ENCODE results near the gene SPATA6L. TPM values are rescaled to one million over a fixed set of nuclear protein-coding genes. Genes with fewer than 3 reads are reported as not detected.

Gene SPATA6L
- total and polyA plus RNA-seq, 2 experiments from 2014 or later = 1.7 to 1.9 TPM

DNA sequence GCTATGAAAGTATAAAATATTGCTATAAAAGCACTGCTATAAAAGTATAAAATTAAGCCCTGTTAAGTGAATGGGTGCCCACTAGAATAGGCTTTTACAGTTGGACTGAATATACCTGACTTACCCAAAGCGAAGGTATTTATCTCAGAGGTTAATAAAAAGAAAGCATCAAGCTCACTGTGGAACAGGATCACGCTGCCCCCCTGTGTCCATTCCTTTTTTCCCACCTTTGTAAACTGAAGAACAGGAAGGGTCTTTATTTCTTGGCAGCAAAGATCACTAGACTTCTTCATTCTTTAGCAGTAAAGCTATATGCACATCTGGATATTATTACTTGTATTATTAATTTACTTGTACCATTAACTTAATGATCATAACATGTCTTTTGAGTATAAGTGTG lies 26.3 kb downstream of the SPATA6L start:
- TF ChIP-seq EZH2phosphoT487 (IDR thresholded peaks at IDR 0.05; ENCODE audit: unreplicated experiment) (no peak), CREB1 (CRISPR knock-in tag; IDR thresholded peaks at IDR 0.05; ENCODE audit: low read depth) (no peak), STAT1 (IDR thresholded peaks at IDR 0.05; ENCODE audit: unreplicated experiment) (no peak)
- TF ChIP-seq, protein P1, sequence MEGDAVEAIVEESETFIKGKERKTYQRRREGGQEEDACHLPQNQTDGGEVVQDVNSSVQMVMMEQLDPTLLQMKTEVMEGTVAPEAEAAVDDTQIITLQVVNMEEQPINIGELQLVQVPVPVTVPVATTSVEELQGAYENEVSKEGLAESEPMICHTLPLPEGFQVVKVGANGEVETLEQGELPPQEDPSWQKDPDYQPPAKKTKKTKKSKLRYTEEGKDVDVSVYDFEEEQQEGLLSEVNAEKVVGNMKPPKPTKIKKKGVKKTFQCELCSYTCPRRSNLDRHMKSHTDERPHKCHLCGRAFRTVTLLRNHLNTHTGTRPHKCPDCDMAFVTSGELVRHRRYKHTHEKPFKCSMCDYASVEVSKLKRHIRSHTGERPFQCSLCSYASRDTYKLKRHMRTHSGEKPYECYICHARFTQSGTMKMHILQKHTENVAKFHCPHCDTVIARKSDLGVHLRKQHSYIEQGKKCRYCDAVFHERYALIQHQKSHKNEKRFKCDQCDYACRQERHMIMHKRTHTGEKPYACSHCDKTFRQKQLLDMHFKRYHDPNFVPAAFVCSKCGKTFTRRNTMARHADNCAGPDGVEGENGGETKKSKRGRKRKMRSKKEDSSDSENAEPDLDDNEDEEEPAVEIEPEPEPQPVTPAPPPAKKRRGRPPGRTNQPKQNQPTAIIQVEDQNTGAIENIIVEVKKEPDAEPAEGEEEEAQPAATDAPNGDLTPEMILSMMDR (conservative IDR thresholded peaks at IDR 0.05; ENCODE audit: low read depth in 2 of 2) = peak; percentile 77 to 80
- TF ChIP-seq, protein P2, sequence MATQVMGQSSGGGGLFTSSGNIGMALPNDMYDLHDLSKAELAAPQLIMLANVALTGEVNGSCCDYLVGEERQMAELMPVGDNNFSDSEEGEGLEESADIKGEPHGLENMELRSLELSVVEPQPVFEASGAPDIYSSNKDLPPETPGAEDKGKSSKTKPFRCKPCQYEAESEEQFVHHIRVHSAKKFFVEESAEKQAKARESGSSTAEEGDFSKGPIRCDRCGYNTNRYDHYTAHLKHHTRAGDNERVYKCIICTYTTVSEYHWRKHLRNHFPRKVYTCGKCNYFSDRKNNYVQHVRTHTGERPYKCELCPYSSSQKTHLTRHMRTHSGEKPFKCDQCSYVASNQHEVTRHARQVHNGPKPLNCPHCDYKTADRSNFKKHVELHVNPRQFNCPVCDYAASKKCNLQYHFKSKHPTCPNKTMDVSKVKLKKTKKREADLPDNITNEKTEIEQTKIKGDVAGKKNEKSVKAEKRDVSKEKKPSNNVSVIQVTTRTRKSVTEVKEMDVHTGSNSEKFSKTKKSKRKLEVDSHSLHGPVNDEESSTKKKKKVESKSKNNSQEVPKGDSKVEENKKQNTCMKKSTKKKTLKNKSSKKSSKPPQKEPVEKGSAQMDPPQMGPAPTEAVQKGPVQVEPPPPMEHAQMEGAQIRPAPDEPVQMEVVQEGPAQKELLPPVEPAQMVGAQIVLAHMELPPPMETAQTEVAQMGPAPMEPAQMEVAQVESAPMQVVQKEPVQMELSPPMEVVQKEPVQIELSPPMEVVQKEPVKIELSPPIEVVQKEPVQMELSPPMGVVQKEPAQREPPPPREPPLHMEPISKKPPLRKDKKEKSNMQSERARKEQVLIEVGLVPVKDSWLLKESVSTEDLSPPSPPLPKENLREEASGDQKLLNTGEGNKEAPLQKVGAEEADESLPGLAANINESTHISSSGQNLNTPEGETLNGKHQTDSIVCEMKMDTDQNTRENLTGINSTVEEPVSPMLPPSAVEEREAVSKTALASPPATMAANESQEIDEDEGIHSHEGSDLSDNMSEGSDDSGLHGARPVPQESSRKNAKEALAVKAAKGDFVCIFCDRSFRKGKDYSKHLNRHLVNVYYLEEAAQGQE (IDR thresholded peaks at IDR 0.05; ENCODE audit: unreplicated experiment) = no peak
- TF ChIP-seq, protein P3, sequence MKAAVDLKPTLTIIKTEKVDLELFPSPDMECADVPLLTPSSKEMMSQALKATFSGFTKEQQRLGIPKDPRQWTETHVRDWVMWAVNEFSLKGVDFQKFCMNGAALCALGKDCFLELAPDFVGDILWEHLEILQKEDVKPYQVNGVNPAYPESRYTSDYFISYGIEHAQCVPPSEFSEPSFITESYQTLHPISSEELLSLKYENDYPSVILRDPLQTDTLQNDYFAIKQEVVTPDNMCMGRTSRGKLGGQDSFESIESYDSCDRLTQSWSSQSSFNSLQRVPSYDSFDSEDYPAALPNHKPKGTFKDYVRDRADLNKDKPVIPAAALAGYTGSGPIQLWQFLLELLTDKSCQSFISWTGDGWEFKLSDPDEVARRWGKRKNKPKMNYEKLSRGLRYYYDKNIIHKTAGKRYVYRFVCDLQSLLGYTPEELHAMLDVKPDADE (IDR thresholded peaks at IDR 0.05) = no peak

DNA sequence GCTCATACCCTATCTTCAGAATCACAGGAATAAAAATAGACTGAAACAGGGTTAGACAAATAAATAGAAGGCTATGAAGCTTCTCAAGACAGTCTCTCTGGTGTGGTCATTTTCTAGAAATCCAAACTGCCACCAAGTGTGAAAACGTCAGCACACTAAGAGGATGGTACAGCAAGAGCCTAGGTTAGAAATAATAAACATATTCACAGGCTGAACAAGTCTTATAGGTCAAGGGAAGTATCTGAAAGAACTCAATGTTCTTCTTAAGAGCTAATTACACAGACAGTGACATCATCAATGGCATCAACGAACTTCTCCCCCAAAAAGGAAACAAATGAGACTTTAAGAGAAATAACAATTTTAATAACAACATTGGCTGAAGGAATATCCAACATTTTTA lies 26.9 kb downstream of the SPATA6L start:
- H3K4me3 Mint-ChIP-seq = no peak overlapping the region
- no peaks in the 10 kb centered on the region for H3K9me2 ChIP-seq (ENCODE audit: insufficient read depth)
- no peak for DNase-seq (ENCODE audit: low spot score)
- H3K36me3 ChIP-seq (ENCODE audit: insufficient read depth) = no peaks in the 10 kb centered on the region
- H3K36me3 Mint-ChIP-seq (ENCODE audit: low read depth) = no peaks in the 10 kb centered on the region
- no peak overlapping the region for H3K27ac ChIP-seq (ENCODE audit: low read depth)
- H3K9me3 Mint-ChIP-seq = no peaks in the 10 kb centered on the region
- H3K4me3 ChIP-seq = no peak overlapping the region
- H4K20me1 ChIP-seq (replicated peaks; ENCODE audit: insufficient read depth) = no peaks in the 10 kb centered on the region
- no peaks in the 10 kb centered on the region for H3K27me3 Mint-ChIP-seq (ENCODE audit: insufficient read depth, low read depth, poor library complexity)
- H3K27me3 ChIP-seq (ENCODE audit: insufficient read depth) = no peaks in the 10 kb centered on the region
- no peaks in the 10 kb centered on the region for H3F3A ChIP-seq (replicated peaks; ENCODE audit: low read depth)
- H2AFZ ChIP-seq = no peak overlapping the region
- no peak for ATAC-seq
- H3K27ac Mint-ChIP-seq = no peak overlapping the region
- H3K79me2 ChIP-seq (replicated peaks; ENCODE audit: insufficient read depth) = no peaks in the 10 kb centered on the region
- H3K4me1 ChIP-seq (ENCODE audit: insufficient read depth) = peaks cover 9% of the 10 kb centered on the region
- H3K4me2 ChIP-seq = no peak overlapping the region; the same call in 1 of the 2 replicates
- H3K4me1 Mint-ChIP-seq = peaks cover 10% of the 10 kb centered on the region
- TF ChIP-seq POLR2AphosphoS5 (IDR thresholded peaks at IDR 0.05; ENCODE audit: low read depth) = no peak
- no peak for TF ChIP-seq ZNF331 (CRISPR knock-in tag; IDR thresholded peaks at IDR 0.05; ENCODE audit: low read depth)
- TF ChIP-seq EZH2phosphoT487 (IDR thresholded peaks at IDR 0.05; ENCODE audit: unreplicated experiment) = no peak
- no peak for TF ChIP-seq JUNB (IDR thresholded peaks at IDR 0.05; ENCODE audit: unreplicated experiment)
- TF ChIP-seq EZH2 (IDR thresholded peaks at IDR 0.05; ENCODE audit: low read depth, unreplicated experiment) = no peak
- TF ChIP-seq, protein P3 (IDR thresholded peaks at IDR 0.05) = no peak
- TF ChIP-seq ZNF114 (CRISPR knock-in tag; IDR thresholded peaks at IDR 0.05) = no peak
- TF ChIP-seq, protein P1 (conservative IDR thresholded peaks at IDR 0.05; ENCODE audit: low read depth in 2 of 2) = no peak
- TF ChIP-seq STAT1 (IDR thresholded peaks at IDR 0.05; ENCODE audit: unreplicated experiment) = no peak

More for the DNA sequence above, 26.3 kb downstream of the SPATA6L start:
- Mint-ChIP-seq H3K36me3 (ENCODE audit: low read depth) (no peaks in the 10 kb centered on the region), H3K27me3 (ENCODE audit: insufficient read depth, low read depth, poor library complexity) (no peaks in the 10 kb centered on the region), H3K9me3 (no peaks in the 10 kb centered on the region), H3K4me1 (peaks cover 10% of the 10 kb centered on the region), H3K27ac (no peak overlapping the region), H3K4me3 (no peak overlapping the region)
- H3K27me3 ChIP-seq (ENCODE audit: insufficient read depth) = no peaks in the 10 kb centered on the region
- no peak overlapping the region for H3K27ac ChIP-seq (ENCODE audit: low read depth)
- H4K20me1 ChIP-seq (replicated peaks; ENCODE audit: insufficient read depth) = no peaks in the 10 kb centered on the region
- no peak overlapping the region for H2AFZ ChIP-seq
- H3K4me2 ChIP-seq = no peak overlapping the region
- H3K9me2 ChIP-seq (ENCODE audit: insufficient read depth) = no peaks in the 10 kb centered on the region
- H3K36me3 ChIP-seq (ENCODE audit: insufficient read depth) = no peaks in the 10 kb centered on the region
- H3K4me3 ChIP-seq = no peak overlapping the region
- peak; percentile 71 for DNase-seq (ENCODE audit: low spot score)
- H3K79me2 ChIP-seq (replicated peaks; ENCODE audit: insufficient read depth) = no peaks in the 10 kb centered on the region
- H3F3A ChIP-seq (replicated peaks; ENCODE audit: low read depth) = no peaks in the 10 kb centered on the region
- peaks cover 9% of the 10 kb centered on the region for H3K4me1 ChIP-seq (ENCODE audit: insufficient read depth)
- ATAC-seq = peak; percentile 80
